ENCODE measurements around the gene ANKRD11. TPM values are rescaled to one million over a fixed set of nuclear protein-coding genes. Genes with fewer than 3 reads are reported as not detected.
"Not testable (repeated sequence)": the region's sequence is repeated elsewhere in the genome, so short reads cannot be mapped to it uniquely, and the experiment has no call there.

Gene ANKRD11
- total and polyA plus RNA-seq, 2 donors, result 51.2 to 73.3 TPM

GRCh38 chr16:89433363-89433984 lies 56.9 kb downstream of the ANKRD11 start:
- H3K36me3 ChIP-seq (ENCODE audit: insufficient read depth); DNase-seq (ENCODE audit: extremely low spot score); H3K4me1 ChIP-seq (ENCODE audit: insufficient read depth); H3K27ac ChIP-seq (ENCODE audit: low read depth); H3K4me3 ChIP-seq (ENCODE audit: low read depth, low read length): not testable (repeated sequence)
- 92% methylated on average over 22 of the region's 22 CpGs for WGBS

GRCh38 chr16:89431630-89432029 lies 58.7 kb downstream of the ANKRD11 start:
- Histone ChIP-seq H3K4me3 (ENCODE audit: low read depth, low read length) (no peak overlapping the region), H3K36me3 (ENCODE audit: insufficient read depth) (no peaks in the 10 kb centered on the region), H3K27ac (ENCODE audit: low read depth) (no peak overlapping the region), H3K4me1 (ENCODE audit: insufficient read depth) (peaks cover 1% of the 10 kb centered on the region)
- no peak for DNase-seq (ENCODE audit: extremely low spot score)
- 56% methylated on average over 4 of the region's 4 CpGs for WGBS

GRCh38 chr16:89431158-89431584 lies 59.2 kb downstream of the ANKRD11 start:
- 25% methylated on average over 12 of the region's 12 CpGs for WGBS
- H3K27ac ChIP-seq (ENCODE audit: low read depth), result no peak overlapping the region
- H3K36me3 ChIP-seq (ENCODE audit: insufficient read depth), result no peaks in the 10 kb centered on the region
- H3K4me1 ChIP-seq (ENCODE audit: insufficient read depth), result peaks cover 1% of the 10 kb centered on the region
- no peak overlapping the region for H3K4me3 ChIP-seq (ENCODE audit: low read depth, low read length)
- no peak for DNase-seq (ENCODE audit: extremely low spot score)

GRCh38 chr16:89430436-89431157 lies 59.8 kb downstream of the ANKRD11 start:
- Histone ChIP-seq H3K4me3 (ENCODE audit: low read depth, low read length) (no peak overlapping the region), H3K36me3 (ENCODE audit: insufficient read depth) (no peaks in the 10 kb centered on the region), H3K27ac (ENCODE audit: low read depth) (no peak overlapping the region), H3K4me1 (ENCODE audit: insufficient read depth) (peaks cover 1% of the 10 kb centered on the region)
- no peak for DNase-seq (ENCODE audit: extremely low spot score)
- WGBS, result 69% methylated on average over 19 of the region's 19 CpGs

- H3K27ac ChIP-seq (ENCODE audit: low read depth); H3K4me3 ChIP-seq (ENCODE audit: low read depth, low read length); DNase-seq (ENCODE audit: extremely low spot score); H3K36me3 ChIP-seq (ENCODE audit: insufficient read depth); H3K4me1 ChIP-seq (ENCODE audit: insufficient read depth): not testable (repeated sequence)
- 92% methylated on average over 7 of the region's 7 CpGs for WGBS
Measured at GRCh38 chr16:89428605-89429004, 61.8 kb downstream of the ANKRD11 start.

GRCh38 chr16:89426736-89427530 lies 63.4 kb downstream of the ANKRD11 start:
- H3K27ac ChIP-seq (ENCODE audit: low read depth), result no peak overlapping the region
- H3K36me3 ChIP-seq (ENCODE audit: insufficient read depth), result no peaks in the 10 kb centered on the region
- no peak overlapping the region for H3K4me3 ChIP-seq (ENCODE audit: low read depth, low read length)
- 85% methylated on average over 10 of the region's 10 CpGs for WGBS
- H3K4me1 ChIP-seq (ENCODE audit: insufficient read depth), result no peaks in the 10 kb centered on the region
- DNase-seq (ENCODE audit: extremely low spot score), result no peak

- H3K4me1 ChIP-seq (ENCODE audit: insufficient read depth), result no peaks in the 10 kb centered on the region
- no peak overlapping the region for H3K4me3 ChIP-seq (ENCODE audit: low read depth, low read length)
- WGBS, result 74% methylated on average over 10 of the region's 10 CpGs
Measured at GRCh38 chr16:89425523-89425922, 64.8 kb downstream of the ANKRD11 start.

GRCh38 chr16:89423681-89424260 lies 66.6 kb downstream of the ANKRD11 start:
- WGBS, result 76% methylated on average over 21 of the region's 21 CpGs
- H3K36me3 ChIP-seq (ENCODE audit: insufficient read depth), result no peaks in the 10 kb centered on the region
- H3K27ac ChIP-seq (ENCODE audit: low read depth), result no peak overlapping the region
- no peaks in the 10 kb centered on the region for H3K4me1 ChIP-seq (ENCODE audit: insufficient read depth)
- H3K4me3 ChIP-seq (ENCODE audit: low read depth, low read length), result no peak overlapping the region
- no peak for DNase-seq (ENCODE audit: extremely low spot score)

More at GRCh38 chr16:89425523-89425922, 64.8 kb downstream of the ANKRD11 start:
- no peak overlapping the region for H3K27ac ChIP-seq (ENCODE audit: low read depth)
- H3K36me3 ChIP-seq (ENCODE audit: insufficient read depth), result no peaks in the 10 kb centered on the region
- no peak for DNase-seq (ENCODE audit: extremely low spot score)

- WGBS, result 44% methylated on average over 16 of the region's 16 CpGs
- no peak overlapping the region for H3K27ac ChIP-seq (ENCODE audit: low read depth)
- no peak for DNase-seq (ENCODE audit: extremely low spot score)
- H3K36me3 ChIP-seq (ENCODE audit: insufficient read depth), result no peaks in the 10 kb centered on the region
- H3K4me1 ChIP-seq (ENCODE audit: insufficient read depth), result no peaks in the 10 kb centered on the region
- no peak overlapping the region for H3K4me3 ChIP-seq (ENCODE audit: low read depth, low read length)
Measured at GRCh38 chr16:89422905-89423630, 67.3 kb downstream of the ANKRD11 start.

- Histone ChIP-seq H3K4me1 (ENCODE audit: insufficient read depth) (no peaks in the 10 kb centered on the region), H3K27ac (ENCODE audit: low read depth) (no peak overlapping the region), H3K36me3 (ENCODE audit: insufficient read depth) (no peaks in the 10 kb centered on the region), H3K4me3 (ENCODE audit: low read depth, low read length) (no peak overlapping the region)
- DNase-seq (ENCODE audit: extremely low spot score), result no peak
- 63% methylated on average over 12 of the region's 12 CpGs for WGBS
Measured at GRCh38 chr16:89422527-89422904, 67.8 kb downstream of the ANKRD11 start.

- H3K27ac ChIP-seq (ENCODE audit: low read depth); H3K4me1 ChIP-seq (ENCODE audit: insufficient read depth); H3K4me3 ChIP-seq (ENCODE audit: low read depth, low read length); DNase-seq (ENCODE audit: extremely low spot score); H3K36me3 ChIP-seq (ENCODE audit: insufficient read depth): not testable (repeated sequence)
- WGBS, result 95% methylated on average over 17 of the region's 23 CpGs
Measured at GRCh38 chr16:89421300-89421699, 69.1 kb downstream of the ANKRD11 start.

GRCh38 chr16:89420204-89420603 lies 70.2 kb downstream of the ANKRD11 start:
- Histone ChIP-seq H3K4me1 (ENCODE audit: insufficient read depth) (no peaks in the 10 kb centered on the region), H3K27ac (ENCODE audit: low read depth) (no peak overlapping the region)

GRCh38 chr16:89418352-89418751 lies 72.0 kb downstream of the ANKRD11 start:
- no peak for DNase-seq (ENCODE audit: extremely low spot score)
- H3K4me1 ChIP-seq (ENCODE audit: insufficient read depth), result no peaks in the 10 kb centered on the region

More at GRCh38 chr16:89420204-89420603, 70.2 kb downstream of the ANKRD11 start:
- no peak for DNase-seq (ENCODE audit: extremely low spot score)
- Histone ChIP-seq H3K4me3 (ENCODE audit: low read depth, low read length) (no peak overlapping the region), H3K36me3 (ENCODE audit: insufficient read depth) (no peaks in the 10 kb centered on the region)
- 87% methylated on average over 11 of the region's 11 CpGs for WGBS

More at GRCh38 chr16:89418352-89418751, 72.0 kb downstream of the ANKRD11 start:
- H3K36me3 ChIP-seq (ENCODE audit: insufficient read depth), result no peaks in the 10 kb centered on the region
- no peak overlapping the region for H3K4me3 ChIP-seq (ENCODE audit: low read depth, low read length)
- WGBS, result 79% methylated on average over 7 of the region's 7 CpGs
- no peak overlapping the region for H3K27ac ChIP-seq (ENCODE audit: low read depth)
